SK-N-MC (cell line): Measurements from ENCODE around the gene USP22.

ENCODE experiments used
- EZH2 ChIP-seq: fragments of 200-600 bp; sonication (generic); IDR thresholded peaks from one replicate; pipeline ENCODE4 v1.6.1; 2017; ENCODE audit warnings: antibody characterized with exemption
- POLR2AphosphoS5 ChIP-seq: IDR thresholded peaks from 2 replicates; pipeline ENCODE4 v1.6.1; 2012; ENCODE audit warnings: mild to moderate bottlenecking, low read depth, low read length, borderline replicate concordance

GRCh38 chr17:21031756-21032396 lies 10.9 kb downstream of the USP22 start:
- TF ChIP-seq POLR2AphosphoS5 (no peak), EZH2 (no peak)
